Hindlimb muscle (tissue), 1 donor: Measurements from ENCODE around the gene ZBTB11. TPM values are rescaled to one million over a fixed set of nuclear protein-coding genes. Genes with fewer than 3 reads are reported as not detected.
"Not testable (repeated sequence)": the region's sequence is repeated elsewhere in the genome, so short reads cannot be mapped to it uniquely, and the experiment has no call there.

Source experiments
- DNase-seq: peaks from one replicate; pipeline ENCODE4 v3.0.0-alpha.2; 2013
- polyA plus RNA-seq: library from polyadenylated mRNA; unstranded; fragments of 120-200 nt; gene quantifications from one replicate; pipeline ENCODE4 v1.2.1, GENCODE V29; 2013; ENCODE audit not compliant: insufficient read length

The ZBTB11 gene
- polyA plus RNA-seq, 1 donor: 14.1 TPM

DNA sequence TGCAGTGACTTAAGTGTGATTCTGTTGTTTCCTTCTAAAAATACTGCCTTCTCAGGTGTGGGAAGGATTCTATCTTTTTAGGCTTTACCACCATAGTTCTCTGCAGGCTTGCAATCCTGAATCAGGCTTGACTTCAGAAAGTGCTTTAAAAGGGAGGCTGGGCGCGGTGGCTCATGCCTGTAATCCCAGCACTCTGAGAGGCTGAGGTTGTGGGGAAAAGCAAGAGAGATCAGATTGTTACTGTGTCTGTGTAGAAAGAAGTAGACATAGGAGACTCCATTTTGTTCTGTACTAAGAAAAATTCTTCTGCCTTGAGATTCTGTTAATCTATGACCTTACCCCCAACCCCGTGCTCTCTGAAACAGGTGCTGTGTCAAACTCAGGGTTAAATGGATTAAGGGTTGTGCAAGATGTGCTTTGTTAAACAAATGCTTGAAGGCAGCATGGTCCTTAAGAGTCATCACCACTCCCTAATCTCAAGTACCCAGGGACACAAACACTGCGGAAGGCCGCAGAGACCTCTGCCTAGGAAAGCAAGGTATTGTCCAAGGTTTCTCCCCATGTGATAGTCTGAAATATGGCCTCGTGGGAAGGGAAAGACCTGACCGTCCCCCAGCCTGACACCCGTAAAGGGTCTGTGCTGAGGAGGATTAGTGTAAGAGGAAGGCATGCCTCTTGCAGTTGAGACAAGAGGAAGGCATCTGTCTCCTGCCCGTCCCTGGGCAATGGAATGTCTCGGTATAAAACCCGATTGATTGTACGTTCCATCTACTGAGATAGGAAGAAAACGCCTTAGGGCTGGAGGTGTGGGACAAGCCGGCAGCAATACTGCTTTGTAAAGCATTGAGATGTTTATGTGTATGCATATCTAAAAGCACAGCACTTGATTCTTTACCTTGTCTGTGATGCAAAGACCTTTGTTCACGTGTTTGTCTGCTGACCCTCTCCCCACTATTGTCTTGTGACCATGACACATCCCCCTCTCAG lies 15.0 kb upstream of the ZBTB11 start:
- DNase-seq: not testable (repeated sequence)

DNA sequence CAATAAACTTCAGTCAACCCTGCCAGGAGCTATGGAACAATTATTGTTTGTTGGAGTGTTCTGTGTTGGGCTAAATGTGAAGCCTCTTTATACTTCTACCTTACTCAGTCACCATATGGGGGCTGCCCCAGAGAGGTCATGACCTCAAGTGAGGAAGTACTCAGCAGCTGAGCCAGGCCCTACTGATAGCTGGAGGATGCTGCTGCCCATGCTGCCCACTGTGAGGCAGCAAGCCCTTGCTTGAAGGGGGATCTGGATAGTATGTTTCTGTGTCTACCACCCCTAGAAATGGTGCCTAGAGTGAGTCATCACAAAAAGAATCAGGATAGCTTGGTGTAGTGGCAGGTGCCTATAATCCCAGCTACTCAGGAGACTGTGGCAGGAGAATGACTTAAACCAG lies 14.0 kb upstream of the ZBTB11 start:
- DNase-seq: no peak

DNA sequence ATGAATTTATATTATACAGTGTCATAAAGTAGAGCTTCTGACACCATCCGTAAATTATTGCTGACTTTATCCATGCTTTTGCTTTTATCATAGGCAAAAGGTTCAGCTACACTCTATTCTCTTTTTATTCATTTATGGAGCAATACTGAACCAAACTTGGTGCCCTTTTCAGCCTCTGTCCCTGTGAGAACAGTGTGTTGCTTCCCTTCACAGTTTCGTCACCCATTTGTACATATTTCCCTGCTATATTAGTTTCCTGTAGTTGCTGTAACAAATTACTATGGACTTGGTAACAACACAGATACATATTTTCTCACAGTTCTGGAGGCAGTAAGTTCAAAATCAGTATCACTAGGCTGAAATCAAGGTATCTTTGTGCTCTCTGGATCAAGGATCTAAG lies 12.4 kb upstream of the ZBTB11 start:
- no peak for DNase-seq

GRCh38 chr3:101687142-101687931 lies 10.4 kb upstream of the ZBTB11 start:
- DNase-seq: no peak

GRCh38 chr3:101685870-101686307 lies 9.0 kb upstream of the ZBTB11 start:
- no peak for DNase-seq

- DNase-seq: no peak
Measured at GRCh38 chr3:101685050-101685400, 8.1 kb upstream of the ZBTB11 start.

DNA sequence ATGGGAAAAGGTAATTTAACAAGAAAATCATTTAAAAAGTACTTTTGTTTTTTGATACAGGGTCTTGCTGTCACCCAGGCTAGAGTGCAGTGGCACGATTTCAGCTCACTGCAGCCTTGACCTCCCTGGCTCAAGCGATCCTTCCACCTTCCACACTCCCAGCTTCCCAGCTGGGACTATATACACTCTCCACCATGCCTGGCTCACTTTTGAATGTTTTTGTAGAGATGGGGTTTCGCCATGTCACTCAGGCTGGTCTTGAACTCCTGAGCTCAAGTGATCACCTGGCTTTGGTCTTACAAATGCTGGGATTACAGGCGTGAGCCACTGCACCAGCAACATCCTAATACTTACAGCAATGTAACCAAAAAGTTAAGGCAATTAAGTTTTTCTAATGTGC lies 3.5 kb upstream of the ZBTB11 start:
- no peak for DNase-seq

GRCh38 chr3:101678837-101679236 lies 1.9 kb upstream of the ZBTB11 start:
- DNase-seq: not testable (repeated sequence)

- DNase-seq: no peak
Measured at GRCh38 chr3:101677436-101678286, 729 bp upstream of the ZBTB11 start.

GRCh38 chr3:101676216-101676764 lies 642 bp downstream of the ZBTB11 start:
- peak; percentile 95 for DNase-seq

DNA sequence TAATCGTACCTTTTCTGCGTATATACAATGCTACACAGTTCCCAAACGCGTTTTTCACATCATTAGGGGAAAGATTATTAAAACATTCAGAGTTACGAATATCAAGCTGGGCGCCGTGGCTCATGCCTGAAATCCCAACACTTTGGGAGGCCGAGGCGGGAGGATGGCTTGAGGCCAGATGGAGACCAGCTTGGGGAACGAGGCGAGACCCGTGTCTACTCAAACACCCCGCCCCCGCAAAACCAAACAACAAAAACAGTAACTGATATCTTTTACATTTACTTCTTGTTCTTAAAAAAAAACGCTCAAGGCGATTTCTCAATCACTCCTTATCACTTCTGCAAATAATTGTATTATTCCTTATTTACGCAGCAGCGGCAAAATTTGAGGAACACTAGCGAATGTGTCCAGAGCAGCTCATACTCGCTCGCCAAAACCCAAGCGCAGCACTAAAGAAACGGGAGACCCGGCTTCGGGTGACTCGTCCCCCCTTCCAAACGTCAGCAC lies 1.2 kb downstream of the ZBTB11 start:
- DNase-seq: peak; percentile 38

DNA sequence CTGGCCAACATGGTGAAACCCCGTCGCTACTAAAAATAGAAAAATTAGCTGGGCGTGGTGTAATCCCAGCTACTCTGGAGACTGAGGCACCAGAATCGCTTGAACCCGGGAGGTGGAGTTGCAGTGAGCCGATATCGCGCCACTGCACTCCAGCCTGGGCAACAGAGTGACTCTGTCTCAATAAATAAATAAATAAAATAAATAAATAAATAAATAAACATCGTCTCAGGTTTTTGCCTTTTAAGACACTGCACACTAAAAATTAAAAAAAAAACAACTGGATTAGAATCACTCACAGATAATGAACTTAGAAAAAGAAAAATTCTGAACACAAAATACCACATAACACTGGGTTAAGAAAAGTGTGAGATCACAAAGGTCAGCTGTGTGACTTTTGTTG lies 2.4 kb downstream of the ZBTB11 start:
- DNase-seq: no peak

DNA sequence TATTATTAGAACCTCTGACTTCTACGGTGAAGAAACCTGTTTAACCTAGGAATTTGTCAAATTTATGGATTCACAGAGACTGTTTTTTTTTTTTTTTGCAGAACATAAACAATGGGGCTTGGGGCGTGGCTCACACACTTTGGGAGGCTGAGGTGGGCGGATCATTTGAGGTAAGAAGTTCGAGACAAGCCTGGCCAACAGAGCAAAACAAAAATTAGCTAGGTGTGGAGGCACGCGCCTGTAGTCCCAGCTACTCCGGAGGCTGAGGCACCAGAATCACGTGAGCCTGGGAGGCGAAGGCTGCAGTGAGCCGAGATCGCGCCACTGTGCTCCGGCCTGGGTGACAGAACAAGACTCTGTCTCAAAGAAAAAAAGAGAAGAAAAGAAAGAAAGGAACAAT lies 3.0 kb downstream of the ZBTB11 start:
- no peak for DNase-seq

DNA sequence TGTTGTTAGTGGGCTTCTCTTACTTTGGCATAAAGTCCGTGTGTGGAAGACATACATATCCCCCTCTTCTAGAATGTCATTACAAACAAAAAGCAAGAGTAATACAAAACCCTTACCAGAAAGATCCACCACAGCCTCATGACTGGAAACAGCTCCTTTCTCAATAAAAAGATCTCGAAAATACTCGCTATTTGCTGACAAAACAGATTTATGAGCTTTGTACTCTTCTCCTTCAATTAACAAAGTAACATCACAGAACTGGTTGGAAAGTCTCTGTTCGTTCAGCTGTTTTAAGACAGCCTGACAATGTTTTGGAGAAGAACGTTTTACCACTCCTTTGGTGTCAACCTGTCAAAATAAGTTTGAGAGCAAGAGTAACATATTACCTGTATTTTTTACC lies 5.9 kb downstream of the ZBTB11 start:
- DNase-seq: no peak

DNA sequence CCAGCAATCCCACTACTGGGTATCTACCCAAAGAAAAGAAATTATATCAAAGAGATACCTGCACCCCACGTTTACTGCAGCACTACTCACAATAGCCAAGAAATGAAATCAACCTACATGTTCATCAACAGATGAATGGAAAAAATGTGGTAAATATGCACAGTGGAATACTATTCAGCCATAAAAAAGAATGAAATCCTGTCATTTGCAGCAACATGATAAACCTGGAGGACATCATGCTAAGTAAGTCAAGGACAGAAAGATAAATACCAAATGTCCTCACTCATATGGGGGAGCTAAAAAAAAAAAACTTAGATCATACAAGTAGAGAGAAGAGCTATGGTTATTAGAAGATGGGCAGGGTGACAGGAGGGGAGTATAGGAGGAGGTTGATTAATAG lies 9.1 kb downstream of the ZBTB11 start:
- DNase-seq: no peak

DNA sequence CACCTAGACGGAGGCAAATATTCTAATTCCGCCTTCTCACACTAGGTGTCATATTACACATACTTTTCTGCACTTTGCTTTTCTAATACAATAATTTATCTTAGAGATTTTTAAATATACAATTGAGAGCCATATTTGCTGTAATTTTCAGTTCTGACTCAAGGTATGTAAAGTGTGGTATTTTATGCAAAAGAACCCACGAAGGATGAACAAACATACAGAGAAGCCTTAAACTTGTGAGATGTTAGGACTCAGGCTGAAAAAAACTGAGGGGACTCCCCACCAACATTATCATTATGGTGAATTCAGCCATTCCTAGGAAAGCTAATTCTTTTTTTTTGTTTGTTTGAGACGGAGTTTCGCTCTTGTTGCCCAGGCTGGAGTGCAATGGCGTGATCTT lies 9.6 kb downstream of the ZBTB11 start:
- DNase-seq: no peak

DNA sequence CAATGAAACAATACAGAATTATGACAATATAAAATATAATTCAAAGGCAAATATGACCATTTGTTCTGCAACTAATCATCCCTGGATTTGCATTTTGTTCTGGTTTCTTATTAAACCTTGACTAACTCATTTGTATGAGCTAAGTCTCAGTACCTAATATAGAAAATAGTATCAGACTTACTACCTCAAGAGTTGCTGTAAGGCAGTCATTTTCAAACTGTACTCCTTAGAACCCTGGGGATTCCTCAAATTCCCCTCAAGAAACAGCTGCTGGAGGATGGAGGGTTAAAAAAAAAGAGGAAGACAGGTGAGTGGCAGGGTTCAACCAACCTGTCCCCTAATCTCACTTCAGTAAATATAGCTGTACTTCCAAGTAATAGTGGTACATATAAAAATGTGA lies 11.1 kb downstream of the ZBTB11 start:
- DNase-seq: no peak

DNA sequence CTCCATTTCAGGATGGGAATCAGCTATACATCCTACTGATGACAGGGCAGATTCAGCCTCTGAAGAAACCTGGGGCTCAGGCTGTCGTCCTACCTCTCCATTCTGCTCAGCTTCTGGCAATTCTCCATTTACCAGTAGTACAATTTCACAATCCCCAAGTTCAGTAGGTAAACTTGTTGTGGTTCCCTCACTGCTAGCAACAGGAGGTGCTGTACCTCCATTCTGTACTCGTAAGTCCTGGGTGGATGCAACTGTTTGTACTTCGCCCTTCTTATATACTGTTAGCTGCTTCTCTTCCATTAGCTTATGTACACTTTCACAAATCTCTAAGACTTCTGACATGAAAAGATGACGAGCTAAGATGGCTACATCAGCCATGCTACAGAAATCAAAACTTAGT lies 11.6 kb downstream of the ZBTB11 start:
- no peak for DNase-seq

GRCh38 chr3:101660714-101661113 lies 16.2 kb downstream of the ZBTB11 start:
- DNase-seq: no peak

- DNase-seq: no peak
Measured at GRCh38 chr3:101656651-101657050, 20.3 kb downstream of the ZBTB11 start.

- DNase-seq: no peak
Measured at GRCh38 chr3:101646726-101647125, 30.2 kb downstream of the ZBTB11 start.
